K562 (cell line): Measurements from ENCODE around the gene ZNF239. TPM values are rescaled to one million over a fixed set of nuclear protein-coding genes. Genes with fewer than 3 reads are reported as not detected.
A peak's percentile ranks its signal among the peaks of the same experiment; 100 is the strongest.

ENCODE experiments used
- ARID3B ChIP-seq: fragments of 250-450 bp; sonication (Bioruptor Pico); IDR thresholded peaks from 2 replicates; pipeline ENCODE4 v1.4.0; 2020; ENCODE audit warnings: borderline replicate concordance
- BRCA1 ChIP-seq, 2 experiments: fragments of 450-650 bp in 1 of 2; sonication (generic) in 1 of 2; formaldehyde crosslinking in 1 of 2; IDR thresholded peaks; 2 replicates each; pipeline versions ENCODE4 v1.5.0 to v1.6.1; 2017 to 2020; ENCODE audit warnings: mild to moderate bottlenecking in 1 of 2, missing genetic modification reagents in 1 of 2
- FUS ChIP-seq: fragments of 200-400 bp; formaldehyde crosslinking; optimal IDR thresholded peaks from 2 replicates; pipeline ENCODE3; 2017; ENCODE audit warnings: low read depth, low read length
- HMBOX1 ChIP-seq: sonication (generic); IDR thresholded peaks from 2 replicates; pipeline ENCODE4 v1.6.1; 2016
- IRF9 ChIP-seq: fragments of 450-650 bp; IDR thresholded peaks from 2 replicates; pipeline ENCODE4 v1.6.1; 2016; ENCODE audit warnings: missing biosample characterization, missing genetic modification characterization
- KDM2B ChIP-seq: fragments of 250-450 bp; sonication (Bioruptor Pico); IDR thresholded peaks from 2 replicates; pipeline ENCODE4 v1.8.0; 2021; ENCODE audit warnings: mild to moderate bottlenecking, moderate library complexity
- MAZ ChIP-seq, 2 experiments: fragments of 450-650 bp in 1 of 2; sonication (generic) in 1 of 2; formaldehyde crosslinking; IDR thresholded peaks in 1 of 2; conservative IDR thresholded peaks in 1 of 2; 2 replicates each; pipeline versions ENCODE4 v1.4.0 to v1.5.0; 2020; ENCODE audit warnings: mild to moderate bottlenecking in 1 of 2, missing genetic modification reagents in 1 of 2
- MLX ChIP-seq, 2 experiments: fragments of 450-650 bp in 1 of 2; sonication (generic) in 1 of 2; formaldehyde crosslinking; conservative IDR thresholded peaks; 2 replicates each; pipeline versions ENCODE4 v1.4.0 to v1.8.1; 2020 to 2022; ENCODE audit warnings: mild to moderate bottlenecking in 1 of 2, missing genetic modification reagents in 1 of 2
- NCOR1 ChIP-seq: fragments of 450-650 bp; IDR thresholded peaks from 2 replicates; pipeline ENCODE4 v1.6.1; 2016; ENCODE audit warnings: mild to moderate bottlenecking, moderate library complexity
- NFIC ChIP-seq: fragments of 450-650 bp; IDR thresholded peaks from 2 replicates; pipeline ENCODE4 v1.6.1; 2017; ENCODE audit warnings: mild to moderate bottlenecking, inconsistent platforms
- NRF1 ChIP-seq, 2 experiments: fragments of 450-650 bp; IDR thresholded peaks in 1 of 2; conservative IDR thresholded peaks in 1 of 2; 2 replicates each; pipeline ENCODE4 v1.6.1; 2014; ENCODE audit warnings: mild to moderate bottlenecking in 2 of 2
- RAD21 ChIP-seq, 2 experiments: fragments of 250-450 bp in 1 of 2; fragments of 450-650 bp in 1 of 2; sonication (Bioruptor Pico) in 1 of 2; formaldehyde crosslinking in 1 of 2; IDR thresholded peaks in 1 of 2; conservative IDR thresholded peaks in 1 of 2; 2 replicates each; pipeline versions ENCODE4 v1.4.0 to v1.8.0; 2020 to 2022; ENCODE audit warnings: mild to moderate bottlenecking in 2 of 2, moderate library complexity in 1 of 2
- TEAD1 ChIP-seq, 2 experiments: fragments of 450-650 bp in 1 of 2; sonication (generic) in 1 of 2; formaldehyde crosslinking; IDR thresholded peaks; 2 replicates each; pipeline versions ENCODE4 v1.4.0 to v1.8.0; 2020 to 2022; ENCODE audit warnings: mild to moderate bottlenecking in 2 of 2, missing genetic modification reagents in 1 of 2
- TGIF2 ChIP-seq: sonication (generic); formaldehyde crosslinking; IDR thresholded peaks from 2 replicates; pipeline ENCODE4 v1.8.1; 2022; ENCODE audit warnings: mild to moderate bottlenecking, missing genetic modification reagents, moderate library complexity
- XRCC4 ChIP-seq: IDR thresholded peaks from one replicate; pipeline ENCODE4 v1.6.1; 2011; ENCODE audit not compliant: insufficient read depth, insufficient read length; ENCODE audit errors: extremely low read depth
- ZFP1 ChIP-seq: fragments of 450-650 bp; formaldehyde crosslinking; IDR thresholded peaks from 2 replicates; pipeline ENCODE4 v1.4.0; 2020; ENCODE audit warnings: mild to moderate bottlenecking, mixed read lengths
- ZNF143 ChIP-seq: sonication (generic); formaldehyde crosslinking; IDR thresholded peaks from 2 replicates; pipeline ENCODE4 v1.9.0; 2022; ENCODE audit warnings: mild to moderate bottlenecking, missing genetic modification reagents
- ZNF24 ChIP-seq: fragments of 450-650 bp; IDR thresholded peaks from 2 replicates; pipeline ENCODE4 v1.6.1; 2016
- ZNF398 ChIP-seq: fragments of 250-450 bp; sonication (Bioruptor Pico); IDR thresholded peaks from 2 replicates; pipeline ENCODE4 v1.8.0; 2021; ENCODE audit warnings: moderate library complexity, mild to moderate bottlenecking, inconsistent platforms
- polyA plus RNA-seq, 8 experiments: library from polyadenylated mRNA; depleted of rRNA in 4 of 8; stranded (reverse) in 5 of 8; unstranded in 3 of 8; fragments of >200 nt; fragmentation: Nextera tagmentation in 2 of 8; fragmentation: Illumina TruSeq in 1 of 8; extraction: Ambion mirVana in 2 of 8; extraction: Trizol in 1 of 8; gene quantifications; 2 replicates each; pipeline versions ENCODE4 v1.2.1 to v1.2.3, GENCODE V29; 2011 to 2014; ENCODE audit warnings: inconsistent platforms in 1 of 8, missing spikeins in 1 of 8
- total RNA-seq, 7 experiments: library from RNA; depleted of rRNA in 6 of 7; stranded (reverse); fragments of >200 nt in 6 of 7; fragmentation: Illumina TruSeq in 2 of 7; extraction: Trizol in 2 of 7; gene quantifications; 2 replicates each; pipeline versions ENCODE4 v1.2.1 to v1.2.3, GENCODE V29; 2011 to 2021; ENCODE audit warnings: low replicate concordance in 1 of 7

ZNF239 gene
- total and polyA plus RNA-seq, 9 of the 15 experiments (the other 6 are each of a cell fraction or from before 2014, with no cell fraction given), result 13.7 to 26.7 (median 23.4) TPM

GRCh38 chr10:43574001-43574892 lies at the start of gene ZNF239 (continued):
- TF ChIP-seq ZNF398 (no peak), FUS (peak; percentile 67), ZNF143 (CRISPR knock-in tag) (peak; percentile 90), RAD21 (CRISPR knock-in tag; conservative IDR thresholded peaks at IDR 0.05 in 1 of 2, IDR thresholded peaks at IDR 0.05 in 1 of 2) (peak in 1 of 2 experiments; percentile 12; a peak in 1 of 4 replicates), MAZ (CRISPR knock-in tag; conservative IDR thresholded peaks at IDR 0.05 in 1 of 2, IDR thresholded peaks at IDR 0.05 in 1 of 2) (peak; percentile 59 to 92; a peak in 3 of 4 replicates), XRCC4 (no peak), ARID3B (CRISPR knock-in tag) (no peak), MLX (CRISPR knock-in tag; conservative IDR thresholded peaks at IDR 0.05) (peak in 1 of 2 experiments; percentile 71; a peak in 1 of 4 replicates), NCOR1 (no peak), TEAD1 (CRISPR knock-in tag; IDR thresholded peaks at IDR 0.05) (peak; percentile 66 to 93; a peak in 2 of 4 replicates), IRF9 (tag) (no peak), ZFP1 (no peak), NFIC (peak; percentile 22), NRF1 (conservative IDR thresholded peaks at IDR 0.05 in 1 of 2, IDR thresholded peaks at IDR 0.05 in 1 of 2) (peak; percentile 70 to 77), BRCA1 (IDR thresholded peaks at IDR 0.05) (no peak), BRCA1 (CRISPR knock-in tag; IDR thresholded peaks at IDR 0.05) (0 out of 2 replicates have a peak, but pooled peaks have one; percentile 63), ZNF24 (no peak), HMBOX1 (no peak), TGIF2 (peak; percentile 97), KDM2B (no peak)
